COLO829 (cell line): ENCODE data around the gene SLC5A1.

Experiments used
- DNase-seq: peaks from one replicate; pipeline ENCODE4 v3.0.0; 2012; ENCODE audit warnings: low spot score

SLC5A1 gene

DNA sequence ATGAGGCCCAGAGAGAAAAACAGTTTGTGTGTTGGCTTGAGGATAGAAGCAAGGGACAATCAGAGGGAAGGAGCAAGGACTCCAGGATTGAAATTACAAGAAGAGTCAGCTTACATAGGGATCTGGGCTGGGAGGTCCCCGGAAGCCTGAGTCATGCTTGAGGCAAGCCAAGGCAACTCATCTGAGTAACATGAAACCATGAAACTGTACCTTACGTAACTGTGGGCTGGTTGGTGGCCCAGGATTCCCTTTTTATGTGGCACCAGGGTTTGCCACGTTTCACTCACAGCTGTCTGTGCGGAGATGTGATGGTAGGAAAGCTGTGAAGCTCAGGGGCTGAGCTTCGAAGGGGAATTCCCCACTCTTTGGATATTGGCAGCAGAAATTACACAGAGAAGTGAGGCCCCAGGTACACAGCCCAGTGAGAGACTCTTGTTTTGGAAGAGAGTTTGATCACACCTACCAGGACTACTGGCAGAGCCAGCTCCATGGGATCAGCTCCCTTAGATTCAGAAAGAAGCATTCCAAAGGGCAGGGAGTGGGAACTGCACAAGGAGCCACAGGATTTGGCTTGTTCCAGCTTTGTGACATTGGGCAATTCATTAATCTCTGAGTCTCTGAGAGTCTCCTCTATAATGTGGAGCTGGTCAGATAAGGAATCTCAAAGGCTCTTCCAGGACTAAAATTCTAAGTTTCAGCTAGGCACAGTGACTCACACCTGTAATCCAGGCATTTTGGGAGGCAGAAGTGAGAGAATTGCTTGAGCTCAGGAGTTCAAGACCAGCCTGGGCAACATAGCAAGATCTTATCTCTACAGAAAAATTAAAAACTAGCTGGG is 7.8 kb downstream of the SLC5A1 start:
- peak; percentile 49 for DNase-seq

DNA sequence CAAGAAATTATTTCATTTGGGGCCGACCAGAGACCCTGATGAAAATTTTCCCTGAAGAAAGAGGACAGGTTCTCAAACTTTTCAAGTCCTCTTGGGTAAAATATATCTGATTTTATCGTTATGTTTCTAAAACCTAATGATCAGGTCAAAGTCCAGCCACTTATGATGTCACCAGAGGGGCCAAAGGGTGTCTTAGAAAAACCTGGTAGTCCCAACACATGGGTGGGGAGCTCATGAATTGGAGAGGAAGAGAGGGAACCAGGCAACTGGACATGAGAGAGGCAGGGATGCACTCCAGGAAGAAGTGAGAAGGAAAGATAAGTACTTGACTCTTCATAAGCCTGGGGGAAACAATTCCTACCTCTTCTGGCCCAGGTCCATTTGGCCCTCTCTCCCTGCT is 9.2 kb downstream of the SLC5A1 start:
- no peak for DNase-seq

DNA sequence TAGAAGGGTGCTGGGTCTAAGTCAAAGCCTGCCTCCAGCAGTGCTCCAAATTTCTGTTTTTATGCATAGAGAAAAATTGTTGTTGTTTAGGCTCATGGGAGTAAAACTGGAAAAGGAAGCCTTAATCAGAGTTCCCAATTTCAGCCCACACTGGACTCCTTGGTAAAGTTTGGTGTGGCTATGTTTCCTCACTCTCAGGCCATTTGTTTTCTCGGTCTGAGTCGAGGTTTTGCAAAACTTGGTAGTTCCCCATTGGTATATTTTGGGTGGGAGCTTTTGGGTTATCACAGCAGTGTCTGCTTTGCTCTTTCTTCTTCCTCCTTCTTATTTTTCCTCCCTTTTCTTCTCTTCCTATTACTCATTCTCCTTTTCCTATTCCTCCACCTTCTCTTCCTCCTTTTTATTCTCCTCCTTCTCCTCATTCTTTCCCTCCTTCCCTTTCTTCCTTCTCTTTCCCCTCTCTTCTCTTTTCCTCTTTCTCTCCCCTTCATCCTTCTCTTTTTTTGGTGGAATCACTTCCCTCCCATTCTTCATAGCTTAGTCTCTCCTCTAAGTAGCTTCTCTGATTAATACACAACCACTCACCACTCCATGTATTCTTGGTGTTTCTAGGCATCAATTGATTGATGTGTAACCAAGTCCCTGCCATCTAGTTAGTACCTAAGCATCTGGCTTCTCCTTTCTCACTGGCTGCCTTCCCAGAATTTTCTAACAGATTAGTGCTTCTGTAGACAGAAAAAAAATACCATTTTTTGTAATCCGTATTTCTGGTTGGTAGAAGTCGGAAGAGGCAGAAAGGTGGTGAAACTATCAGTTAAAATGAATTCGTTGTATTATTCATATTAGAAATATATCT is 10.1 kb downstream of the SLC5A1 start:
- DNase-seq, result no peak

DNA sequence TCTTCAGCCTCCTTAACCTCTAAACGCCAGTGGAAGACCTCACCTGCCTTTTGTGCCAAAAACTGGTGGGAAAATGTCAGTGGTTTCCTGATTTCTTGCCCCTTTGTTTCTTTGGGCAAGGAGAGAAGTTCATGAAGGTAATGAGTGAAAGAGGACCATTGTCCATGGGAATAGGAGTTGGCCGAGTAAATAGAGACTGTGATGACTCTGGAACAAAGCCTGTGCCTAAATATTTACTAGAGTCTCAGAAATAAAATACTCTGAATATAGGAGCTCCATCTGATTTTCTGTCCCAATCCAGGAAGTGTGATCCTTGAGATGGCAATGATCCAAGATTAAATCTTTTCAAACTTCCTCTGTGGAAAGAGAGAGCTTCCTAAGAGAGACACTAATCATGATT is 12.0 kb downstream of the SLC5A1 start:
- DNase-seq, result no peak

DNA sequence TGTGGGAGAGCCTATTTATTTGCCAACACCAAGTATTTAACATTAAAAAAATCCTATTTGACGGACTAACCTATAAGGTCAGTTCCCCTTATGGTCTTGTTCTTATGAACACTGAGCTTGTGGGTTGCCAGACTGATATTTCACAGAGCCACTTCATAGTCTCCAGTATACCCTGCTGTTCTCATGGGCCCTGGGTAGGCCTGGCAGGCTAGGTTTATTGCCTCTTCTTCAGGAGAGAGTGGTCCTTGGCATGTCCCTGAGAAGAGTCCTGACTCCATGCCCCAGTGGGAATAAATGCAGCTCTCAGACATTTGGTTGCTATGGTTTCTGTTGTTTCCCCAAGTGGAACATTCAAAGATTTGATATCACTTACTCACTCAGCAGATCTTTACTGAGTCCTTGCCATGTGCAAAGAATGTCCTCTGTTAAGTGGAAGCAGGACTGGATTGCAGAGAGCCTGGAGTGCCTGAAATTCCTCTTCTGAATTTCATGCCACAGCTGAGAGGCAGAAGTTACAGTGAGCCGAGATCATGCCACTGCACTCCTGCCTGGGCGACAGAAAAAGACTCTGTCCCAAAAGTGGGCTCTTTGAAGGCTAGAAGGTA is 15.7 kb downstream of the SLC5A1 start:
- no peak for DNase-seq

DNA sequence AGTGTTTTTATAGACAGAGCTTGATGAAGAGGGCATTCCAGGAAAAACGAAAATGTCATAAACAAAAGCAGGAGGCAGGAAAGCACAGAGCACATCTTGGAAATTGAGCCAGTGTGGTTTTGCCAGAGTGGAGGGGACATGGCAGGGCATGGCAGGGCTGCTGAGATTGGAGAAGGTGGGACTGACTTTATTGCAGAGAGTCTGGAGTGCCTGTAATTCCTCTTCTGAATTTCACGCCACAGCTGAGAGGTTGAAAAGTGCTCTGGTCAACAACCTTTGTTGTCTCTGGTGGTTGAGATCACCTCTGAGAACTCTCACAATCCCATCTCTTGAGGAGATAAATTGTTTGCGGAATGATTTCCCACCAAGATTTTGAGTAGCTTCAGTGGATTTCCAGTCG is 16.4 kb downstream of the SLC5A1 start:
- no peak for DNase-seq

DNA sequence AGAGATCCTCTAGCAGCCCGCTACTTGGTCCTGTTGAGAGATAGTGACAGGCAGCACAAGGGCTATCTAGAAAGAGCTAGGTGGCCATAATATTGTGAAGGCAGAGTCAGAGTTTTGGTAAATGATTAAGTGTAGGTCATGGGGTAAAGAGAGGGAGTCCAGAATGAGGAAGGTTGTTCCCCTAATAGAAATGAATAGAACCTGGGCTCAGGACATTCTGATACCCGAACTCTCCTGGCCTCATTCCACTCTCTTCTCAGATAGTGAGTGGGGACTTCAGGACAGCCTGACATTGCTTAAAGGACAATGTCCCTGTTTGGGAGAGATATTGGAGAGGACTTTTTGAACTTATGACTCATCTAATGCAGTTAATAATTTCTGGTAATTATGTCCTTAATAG is 20.6 kb downstream of the SLC5A1 start:
- no peak for DNase-seq

DNA sequence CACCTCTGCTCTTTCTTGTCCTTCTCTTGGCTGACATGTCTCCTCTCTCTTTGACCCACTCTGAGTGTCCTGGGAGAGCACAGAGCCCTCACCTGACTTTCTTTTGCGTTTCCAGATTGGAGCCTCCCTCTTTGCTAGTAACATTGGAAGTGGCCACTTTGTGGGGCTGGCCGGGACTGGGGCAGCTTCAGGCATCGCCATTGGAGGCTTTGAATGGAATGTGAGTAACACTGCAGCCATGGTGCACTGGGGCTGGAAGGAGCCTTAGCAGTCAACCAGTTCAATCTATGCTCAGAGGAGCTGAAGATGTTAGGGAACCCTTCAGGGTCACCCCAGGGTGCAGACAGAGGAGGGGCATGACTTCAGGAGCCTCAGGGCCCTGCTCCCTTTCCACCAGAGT is 23.8 kb downstream of the SLC5A1 start:
- no peak for DNase-seq

DNA sequence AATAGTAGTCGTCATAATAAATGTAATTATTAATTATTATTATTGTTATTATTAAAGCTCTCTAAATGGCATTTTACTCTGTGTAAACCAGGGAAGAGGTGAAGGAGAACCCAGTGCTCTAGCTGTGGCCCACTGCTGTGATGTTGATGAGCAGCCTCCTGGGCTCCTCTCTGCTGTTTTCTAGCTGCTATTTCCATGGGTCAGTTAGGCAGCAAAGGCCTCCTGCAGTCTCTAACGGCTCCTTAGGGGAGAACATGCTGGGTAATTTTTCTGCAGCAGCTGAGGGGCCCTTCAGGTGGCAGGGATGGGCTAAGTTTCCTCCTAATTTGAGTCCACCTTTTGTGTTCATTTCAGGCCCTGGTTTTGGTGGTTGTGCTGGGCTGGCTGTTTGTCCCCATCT is 24.6 kb downstream of the SLC5A1 start:
- DNase-seq, result no peak

DNA sequence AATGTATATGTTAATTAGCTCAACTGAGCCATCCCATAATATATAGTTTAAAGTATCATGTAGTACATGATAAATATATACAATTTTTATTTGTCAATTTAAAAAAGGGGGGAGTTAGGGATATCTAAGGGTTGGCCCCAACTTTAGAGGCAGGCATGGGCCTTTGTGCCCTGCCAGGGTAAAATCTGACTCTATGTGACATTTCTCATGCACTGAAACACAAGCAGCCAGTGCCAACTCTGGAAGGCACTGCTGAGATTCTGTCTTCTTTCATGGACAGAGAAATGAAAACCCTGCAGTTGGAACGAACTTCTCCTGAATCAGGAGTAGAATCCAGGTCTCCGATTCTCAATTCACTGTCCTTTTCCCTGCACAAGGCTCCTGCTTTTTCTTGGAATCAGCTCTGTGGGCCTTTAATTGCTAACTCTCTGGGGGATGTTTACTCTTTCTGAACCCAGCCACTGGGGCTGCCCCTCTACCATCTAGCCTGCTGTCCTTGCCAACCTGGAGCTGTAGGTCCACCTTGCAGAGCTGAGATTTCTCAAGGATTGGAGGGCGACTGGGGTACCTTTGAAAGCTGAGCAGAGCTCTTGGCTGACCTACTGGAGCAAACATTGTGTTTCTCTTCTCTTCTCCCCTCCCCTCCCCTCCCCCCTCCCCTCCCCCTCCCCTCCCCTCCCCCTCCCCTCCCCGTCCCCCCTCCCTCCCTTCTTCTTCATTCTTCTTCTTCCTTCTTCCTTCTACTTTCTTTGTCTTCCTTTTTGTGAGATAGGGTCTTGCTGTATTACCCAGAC is 26.7 kb downstream of the SLC5A1 start:
- DNase-seq, result no peak

DNA sequence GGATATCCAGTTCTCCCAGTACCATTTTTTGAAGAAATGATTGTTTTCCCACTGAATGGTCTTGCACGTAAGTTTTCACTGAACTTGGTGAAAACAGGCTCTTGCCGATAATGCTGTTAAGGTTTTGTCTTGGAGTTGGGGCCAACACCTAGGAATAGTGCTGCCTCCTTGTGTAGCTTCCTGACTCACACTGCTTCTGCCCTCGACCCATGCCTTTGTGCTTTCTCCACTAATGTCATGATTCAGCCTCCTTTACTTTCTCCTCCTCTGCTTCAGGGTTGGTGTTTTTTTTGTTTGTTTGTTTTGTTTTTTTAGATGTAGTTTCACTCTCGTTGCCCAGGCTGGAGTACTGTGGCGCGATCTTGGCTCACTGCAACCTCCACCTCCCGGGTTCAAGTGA is 30.2 kb downstream of the SLC5A1 start:
- no peak for DNase-seq

DNA sequence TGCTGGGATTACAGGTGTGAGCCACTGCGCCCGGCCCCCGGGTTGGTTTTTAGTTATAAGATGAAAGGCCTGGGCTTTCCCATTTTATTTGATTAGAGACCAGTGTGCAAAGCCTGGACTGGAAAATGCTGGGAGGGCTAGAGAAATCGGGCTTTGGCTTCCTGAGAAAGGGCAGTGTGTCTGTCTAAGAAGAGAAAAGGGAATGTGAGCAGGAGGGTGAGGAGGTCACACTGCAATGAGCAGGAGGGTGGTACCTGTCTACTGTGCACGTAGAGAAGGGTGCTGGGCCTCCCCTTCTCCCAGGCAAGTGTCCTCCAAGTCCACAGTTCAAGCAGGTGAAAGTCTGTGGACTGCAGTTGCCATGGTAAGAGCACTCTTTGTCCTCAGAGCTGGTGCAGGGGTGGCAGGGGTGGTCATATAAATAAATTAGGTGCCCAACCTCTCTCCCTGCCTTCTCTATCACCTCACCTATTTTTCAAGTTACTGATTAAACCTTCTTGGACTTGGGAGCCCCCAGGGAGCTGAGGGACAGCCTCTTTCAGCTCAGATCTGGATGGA is 30.8 kb downstream of the SLC5A1 start:
- no peak for DNase-seq

DNA sequence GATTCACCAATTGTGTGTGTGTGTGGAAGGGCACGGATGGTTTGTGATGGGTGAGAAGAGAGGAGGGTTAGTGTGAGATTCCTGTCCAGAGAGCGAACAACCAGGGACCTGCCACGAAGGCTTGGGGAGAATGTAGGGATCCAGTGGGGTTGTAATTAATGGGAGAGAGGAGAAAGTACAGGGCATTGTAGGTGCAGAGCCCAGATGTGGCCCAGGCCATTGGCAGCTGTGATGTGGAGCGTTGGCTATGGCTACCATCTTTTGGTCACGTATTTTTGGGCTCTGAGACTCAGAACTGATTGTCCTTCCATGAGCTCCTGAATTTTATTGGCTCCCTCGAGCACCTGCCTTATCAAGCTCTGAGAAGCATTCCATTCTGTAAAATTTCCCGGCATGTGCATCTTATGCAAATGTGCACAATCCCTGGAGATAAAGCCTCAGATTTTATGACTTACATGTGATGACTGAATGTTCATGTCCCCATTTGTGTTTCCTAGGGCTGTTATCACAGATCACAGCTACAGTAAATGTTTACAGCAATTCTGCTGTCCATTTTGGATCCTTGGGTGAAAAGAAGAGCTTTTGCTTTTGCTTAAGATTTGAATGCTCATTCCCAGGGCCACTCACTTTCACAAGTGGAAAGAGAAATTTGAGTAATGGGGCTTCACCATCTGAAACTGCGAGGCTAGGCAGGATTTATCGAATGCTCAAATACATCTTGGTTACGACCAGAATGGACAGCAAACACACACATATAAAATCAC is 33.1 kb downstream of the SLC5A1 start:
- DNase-seq, result no peak

DNA sequence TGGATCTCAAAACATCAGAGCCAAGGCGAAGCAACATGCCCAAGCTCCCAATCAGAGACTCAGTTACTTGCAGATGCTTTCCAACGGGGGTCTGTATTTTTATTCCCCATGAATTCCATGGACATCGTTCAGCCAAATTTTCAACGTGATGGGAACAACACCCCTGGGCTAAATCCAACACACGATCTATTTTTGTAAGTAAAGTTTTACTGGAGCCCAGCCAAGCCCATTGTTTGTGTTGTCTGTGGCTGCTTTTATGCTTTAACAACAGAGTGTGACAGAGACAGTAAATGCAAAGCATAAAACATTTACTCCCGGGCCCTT is 33.7 kb downstream of the SLC5A1 start:
- DNase-seq, result no peak

DNA sequence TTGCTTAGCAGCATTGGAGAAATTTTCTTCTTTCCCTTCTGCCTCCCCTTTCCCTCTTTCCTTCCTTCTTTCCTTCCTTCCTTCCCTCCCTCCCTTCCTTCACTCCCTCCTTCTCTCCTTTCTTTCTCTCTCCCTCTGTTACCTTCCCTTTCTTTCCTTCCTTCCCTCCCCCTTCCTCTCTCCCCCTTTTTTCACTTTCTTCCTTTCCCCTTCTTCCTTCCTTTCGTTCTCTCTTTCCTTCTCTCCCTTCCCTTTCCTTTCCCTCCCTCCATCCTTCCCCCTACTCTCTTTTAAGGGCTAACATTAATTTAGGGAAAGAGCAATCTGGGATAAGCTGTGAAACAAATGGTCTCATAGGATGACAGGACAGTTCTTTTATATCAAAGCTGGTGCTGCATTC is 34.1 kb downstream of the SLC5A1 start:
- DNase-seq, result no peak

DNA sequence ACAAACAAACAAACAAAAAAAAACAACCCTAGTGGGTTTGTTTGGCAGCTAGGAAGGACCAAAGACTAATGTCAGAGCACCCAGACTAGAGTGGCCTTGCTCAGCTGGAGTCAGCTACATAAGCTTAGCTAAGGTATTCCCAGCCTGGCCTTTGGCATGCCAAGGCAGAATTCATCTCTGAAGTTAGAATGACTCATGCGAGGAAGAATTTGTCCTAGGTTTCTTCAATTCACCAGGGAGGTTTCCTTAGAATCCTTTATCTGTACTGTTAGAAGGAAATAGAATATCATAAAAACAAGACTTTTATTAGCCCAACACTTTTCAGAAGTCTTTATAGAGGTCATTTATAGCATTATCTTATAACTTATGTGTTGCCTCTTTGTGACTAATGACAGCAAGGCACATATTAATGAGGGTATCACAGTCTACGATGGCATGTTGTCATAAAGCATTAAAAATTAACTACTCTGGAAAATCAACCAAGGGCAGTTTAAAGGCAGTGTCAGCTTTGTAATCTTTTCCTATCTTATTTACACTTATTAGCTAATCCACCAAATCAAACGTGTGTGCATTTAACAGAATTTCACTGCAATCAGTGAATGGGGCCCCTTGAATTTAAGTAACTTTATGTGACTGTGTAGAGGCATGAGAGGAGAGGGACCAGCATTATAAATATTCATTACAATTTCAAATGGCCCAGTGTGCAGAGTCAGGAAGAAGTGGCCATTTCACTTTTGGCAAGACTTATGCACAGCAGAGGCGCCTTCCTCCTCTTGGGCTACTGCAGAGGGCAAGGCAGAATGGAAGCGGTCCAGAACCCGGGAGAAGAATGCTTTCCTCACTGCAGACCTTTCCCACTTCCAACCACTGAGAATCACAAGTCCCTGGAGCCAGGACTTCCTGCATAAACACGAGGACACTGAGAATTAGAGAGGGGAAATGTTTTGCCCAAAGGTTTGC is 36.3 kb downstream of the SLC5A1 start:
- DNase-seq, result peak; percentile 93

DNA sequence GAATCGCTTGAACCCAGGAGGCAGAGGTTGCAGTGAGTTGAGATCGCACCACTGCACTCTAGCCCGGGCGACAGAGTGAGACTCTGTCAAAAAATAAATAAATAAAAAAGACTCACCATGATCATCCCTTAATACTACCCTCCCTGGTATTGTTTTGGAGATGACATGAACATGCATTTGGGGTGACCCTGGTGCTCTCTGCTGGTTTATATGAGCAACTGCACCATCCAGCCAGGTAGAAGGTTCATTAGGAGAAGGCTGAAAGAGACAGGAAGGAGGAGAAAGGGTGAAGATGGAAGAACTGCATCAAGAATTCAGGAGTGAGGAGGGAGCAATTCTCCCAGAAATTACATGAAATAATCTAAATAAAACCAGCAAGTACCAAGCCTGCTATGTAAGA is 37.8 kb downstream of the SLC5A1 start:
- DNase-seq, result peak; percentile 79

DNA sequence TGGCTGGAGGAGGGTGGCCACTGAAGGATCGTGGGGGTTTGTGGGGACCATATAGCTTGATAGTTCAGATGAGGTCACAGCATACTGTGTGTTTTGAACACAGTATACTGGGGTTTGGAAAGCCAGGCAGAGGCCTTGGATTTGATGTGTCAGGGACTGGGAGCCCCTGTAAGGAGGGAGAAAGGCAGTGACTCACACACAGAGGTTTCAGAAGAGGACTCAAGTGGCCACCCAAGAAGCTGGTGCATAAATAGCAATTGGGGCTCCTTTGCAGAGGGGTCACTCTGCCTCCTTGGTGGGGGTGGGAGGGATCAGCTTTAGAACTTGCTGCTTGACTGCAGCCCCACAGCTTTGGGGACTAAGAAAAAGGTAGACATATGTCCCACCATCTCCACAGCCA is 39.3 kb downstream of the SLC5A1 start:
- no peak for DNase-seq

DNA sequence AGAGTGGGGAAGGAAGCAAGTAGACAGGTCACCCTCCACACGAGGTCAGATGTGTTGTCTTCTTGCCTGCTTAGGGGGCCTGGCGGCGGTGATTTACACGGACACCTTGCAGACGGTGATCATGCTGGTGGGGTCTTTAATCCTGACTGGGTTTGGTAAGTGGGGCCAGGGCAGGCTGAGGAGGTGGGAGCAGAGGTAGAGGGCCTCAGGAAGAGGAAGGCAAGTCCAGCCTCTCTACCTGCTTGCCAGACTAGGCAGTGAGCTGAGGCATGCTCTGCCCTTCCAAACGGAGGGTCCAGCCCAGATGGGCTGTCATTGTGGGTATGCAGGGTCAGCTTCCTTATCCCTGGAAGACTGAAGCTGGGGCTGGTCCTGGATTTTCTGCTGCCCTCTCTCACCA is 39.9 kb downstream of the SLC5A1 start:
- DNase-seq, result no peak

DNA sequence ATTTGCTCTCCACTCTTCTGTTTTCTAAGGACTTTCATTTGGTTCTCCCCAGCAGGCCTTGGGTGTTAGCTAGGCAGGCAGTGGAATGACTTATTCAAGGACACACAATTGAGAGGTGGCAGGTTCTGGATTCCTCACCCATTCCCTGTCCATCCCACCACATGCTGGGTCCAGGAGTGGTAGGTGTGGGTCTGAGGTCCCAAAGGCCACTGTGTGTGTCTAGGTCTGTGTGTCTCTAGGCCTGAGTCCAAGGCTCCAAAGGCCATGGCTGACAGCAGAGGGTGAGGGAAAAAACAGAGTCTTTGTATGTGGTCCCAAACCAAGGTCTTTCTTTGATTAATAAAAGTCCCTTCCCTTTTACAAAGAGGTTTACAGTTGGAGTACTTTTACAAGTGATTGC is 40.8 kb downstream of the SLC5A1 start:
- no peak for DNase-seq
